Measurements from ENCODE around the gene NF1. TPM values are rescaled to one million over a fixed set of nuclear protein-coding genes. Genes with fewer than 3 reads are reported as not detected.

Gene NF1
- total RNA-seq, 5 donors from 2014 or later (not counting 1 experiment from before 2014, with no cell fraction given), result 30.8 to 32.6 (median 31.8) TPM

DNA sequence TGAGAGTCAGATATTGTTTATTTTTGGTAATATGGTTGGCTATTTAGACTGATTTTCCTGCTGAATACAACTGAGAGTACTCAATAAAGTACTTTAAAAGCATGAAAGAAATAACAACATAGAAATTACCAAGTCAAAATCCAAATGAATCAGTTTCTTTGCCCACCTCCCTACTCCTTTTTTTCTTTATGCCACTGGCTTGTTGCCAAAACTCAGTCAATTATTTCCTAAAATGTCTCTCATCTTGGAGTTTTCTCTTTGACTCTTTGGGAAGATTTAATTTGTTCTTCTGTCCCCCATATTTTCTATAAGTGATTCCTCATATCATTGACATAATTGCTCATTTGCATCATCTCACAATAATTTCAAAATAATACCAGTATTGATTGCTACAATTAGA is 204.8 kb downstream of the NF1 start:
- ChIA-PET POLR2A (no interaction called here), CTCF (no interaction called here)
- no peak overlapping the region for H3K4me3 Mint-ChIP-seq
- Histone ChIP-seq H3K27me3 (replicated peaks in 1 of 2; ENCODE audit: control insufficient read depth in 2 of 2, extremely low read depth in 1 of 2, insufficient read depth in 2 of 2, low read length in 1 of 2) (no peaks in the 10 kb centered on the region), H3K27ac (ENCODE audit: low read length) (no peak overlapping the region), H3K36me3 (ENCODE audit: control insufficient read depth in 2 of 2, extremely low read depth in 1 of 2, insufficient read depth in 1 of 2, low read length in 1 of 2) (peaks cover 0 to 17% of the 10 kb centered on the region in 2 donors), H3K9me3 (no peaks in the 10 kb centered on the region), H3K4me1 (ENCODE audit: control insufficient read depth in 1 of 2, extremely low read depth in 1 of 2, insufficient read depth in 2 of 2, low read length in 2 of 2) (no peaks in the 10 kb centered on the region), H3K4me3 (ENCODE audit: control insufficient read depth in 1 of 2, extremely low read depth in 1 of 2, low read length in 1 of 2) (no peak overlapping the region)
- H3K9me3 Mint-ChIP-seq, result no peaks in the 10 kb centered on the region
- peaks cover 40 to 66% (median 48%) of the 10 kb centered on the region in 3 donors for H3K4me1 Mint-ChIP-seq
- H3K27ac Mint-ChIP-seq, result peak overlapping the region in 1 of 2 donors; percentile 4
- no peaks in the 10 kb centered on the region for H3K27me3 Mint-ChIP-seq
- DNase-seq (no peak), ATAC-seq (replicated peaks in 1 of 4) (no peak)
- peaks cover 24% of the 10 kb centered on the region for H3K36me3 Mint-ChIP-seq

DNA sequence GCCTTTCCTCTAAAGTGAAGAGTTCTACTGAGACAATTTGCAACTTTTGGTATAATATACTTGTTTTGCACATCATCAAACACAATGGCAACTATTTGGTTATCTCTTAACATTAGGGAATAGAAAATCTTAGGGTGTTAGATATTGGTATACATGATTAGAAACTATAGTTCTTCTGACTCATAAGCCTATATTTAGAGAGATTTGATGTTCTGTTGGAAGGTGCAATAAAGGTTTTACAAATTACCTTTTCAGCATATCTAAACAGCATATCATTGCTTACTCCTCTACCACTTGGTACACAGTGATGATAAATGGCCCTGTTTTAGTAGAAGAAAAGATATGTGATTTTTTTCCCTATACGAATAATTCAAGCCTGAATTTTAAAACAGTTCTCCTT is 212.9 kb downstream of the NF1 start:
- H3K36me3 Mint-ChIP-seq, result peaks cover 49% of the 10 kb centered on the region
- H3K9me3 ChIP-seq, result no peaks in the 10 kb centered on the region
- peaks cover 0 to 5% (median 4%) of the 10 kb centered on the region in 3 donors for H3K9me3 Mint-ChIP-seq
- H3K27ac Mint-ChIP-seq, result peak overlapping the region; percentile 93 to 94
- ChIA-PET POLR2A (interaction anchor here in 1 of 2 donors (0.6 kb wide), 1 partner anchor 160 kb away, joined by 9 read pairs; no protein-coding TSS in a partner anchor), CTCF (no interaction called here)
- peaks cover 68 to 88% (median 72%) of the 10 kb centered on the region in 3 donors for H3K4me1 Mint-ChIP-seq
- H3K27ac ChIP-seq (ENCODE audit: low read length), result peak overlapping the region; percentile 90
- WGBS (ENCODE audit: insufficient coverage), result no CpG with 5 or more reads among the region's 1 CpG
- peak overlapping the region; percentile 77 to 94 (median 88) for H3K4me3 Mint-ChIP-seq
- H3K27me3 Mint-ChIP-seq, result no peaks in the 10 kb centered on the region
- no peak for DNase-seq
- H3K36me3 ChIP-seq (ENCODE audit: control insufficient read depth in 2 of 2, extremely low read depth in 1 of 2, insufficient read depth in 1 of 2, low read length in 1 of 2), result peaks cover 0 to 38% of the 10 kb centered on the region in 2 donors
- no peak for ATAC-seq (replicated peaks in 1 of 4)
- peaks cover 19 to 33% of the 10 kb centered on the region in 2 experiments for H3K4me1 ChIP-seq (ENCODE audit: control insufficient read depth in 1 of 2, extremely low read depth in 1 of 2, insufficient read depth in 2 of 2, low read length in 2 of 2)
- H3K27me3 ChIP-seq (replicated peaks in 1 of 2; ENCODE audit: control insufficient read depth in 2 of 2, extremely low read depth in 1 of 2, insufficient read depth in 2 of 2, low read length in 1 of 2), result no peaks in the 10 kb centered on the region
- peak overlapping the region in 1 of 2 donors; percentile 14 for H3K4me3 ChIP-seq (ENCODE audit: control insufficient read depth in 1 of 2, extremely low read depth in 1 of 2, low read length in 1 of 2)

DNA sequence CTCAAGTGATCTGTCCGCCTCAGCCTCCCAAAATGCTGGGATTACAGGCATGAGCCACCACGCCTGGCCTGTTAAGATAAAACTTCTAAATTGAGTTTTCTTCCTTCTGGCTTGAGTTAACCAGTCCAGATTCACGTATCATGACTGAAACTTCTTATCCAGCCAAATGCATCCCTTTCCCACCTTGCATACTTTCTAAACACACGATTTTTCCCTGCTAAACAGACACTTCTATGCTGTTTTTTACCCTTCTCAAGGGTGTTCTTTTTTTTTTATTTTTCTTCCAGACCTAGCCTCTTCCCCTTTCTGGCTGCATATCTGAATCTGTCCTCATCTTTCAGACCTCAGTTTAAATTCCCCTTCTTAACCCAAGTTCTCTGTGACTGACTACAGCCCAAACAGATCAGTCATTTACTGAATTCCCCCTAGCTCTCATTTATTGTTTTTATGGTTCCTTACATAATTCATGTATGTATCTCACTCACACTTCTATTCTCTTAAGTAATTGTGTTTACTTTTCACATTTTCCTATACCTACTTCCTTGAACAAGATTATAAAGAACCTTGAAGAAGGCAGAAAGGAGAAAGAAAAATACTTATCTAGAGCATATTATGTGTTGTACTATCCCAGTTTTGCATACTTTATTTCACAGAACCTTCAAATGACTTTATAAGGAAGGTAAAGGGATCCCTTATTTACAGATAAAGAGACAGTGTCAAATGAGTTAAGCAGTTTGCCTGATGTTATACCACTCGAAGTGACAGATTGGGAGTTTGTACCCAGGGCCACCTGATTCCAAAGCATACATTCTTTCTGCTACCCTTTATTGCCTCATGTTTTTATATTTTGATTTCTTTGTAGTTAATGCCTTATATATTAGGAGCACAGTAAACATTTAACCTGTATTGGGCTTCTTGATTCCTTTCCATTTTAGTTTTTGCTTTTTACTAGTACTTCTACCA is 213.9 kb downstream of the NF1 start:
- ChIA-PET POLR2A (interaction anchor here in 1 of 2 donors (0.5 to 2.4 kb wide), 3 partner anchors 11 to 13 kb away, joined by 3 to 17 read pairs (median 5); partner anchors contain the start of gene EVI2A), CTCF (interaction anchor here in 1 of 2 donors (0.6 to 0.7 kb wide), 2 partner anchors 61 to 186 kb away, joined by 3 to 6 read pairs; no protein-coding TSS in a partner anchor)
- Mint-ChIP-seq H3K9me3 (peaks cover 0 to 5% (median 4%) of the 10 kb centered on the region in 3 donors), H3K4me1 (peaks cover 60 to 78% (median 65%) of the 10 kb centered on the region in 3 donors), H3K4me3 (peak overlapping the region; percentile 77 to 94 (median 88)), H3K27ac (peak overlapping the region; percentile 93 to 94), H3K27me3 (no peaks in the 10 kb centered on the region), H3K36me3 (peaks cover 39% of the 10 kb centered on the region)
- peak overlapping the region; percentile 90 for H3K27ac ChIP-seq (ENCODE audit: low read length)
- H3K9me3 ChIP-seq, result no peaks in the 10 kb centered on the region
- DNase-seq (peak in 1 of 35 experiments; percentile 62), ATAC-seq (replicated peaks in 1 of 4) (peak in 1 of 4 experiments; percentile 42)
- no peaks in the 10 kb centered on the region for H3K27me3 ChIP-seq (replicated peaks in 1 of 2; ENCODE audit: control insufficient read depth in 2 of 2, extremely low read depth in 1 of 2, insufficient read depth in 2 of 2, low read length in 1 of 2)
- WGBS (ENCODE audit: insufficient coverage), result 43% methylated on average over 3 of the region's 5 CpGs
- H3K4me1 ChIP-seq (ENCODE audit: control insufficient read depth in 1 of 2, extremely low read depth in 1 of 2, insufficient read depth in 2 of 2, low read length in 2 of 2), result peaks cover 19 to 33% of the 10 kb centered on the region in 2 experiments
- H3K36me3 ChIP-seq (ENCODE audit: control insufficient read depth in 2 of 2, extremely low read depth in 1 of 2, insufficient read depth in 1 of 2, low read length in 1 of 2), result peaks cover 0 to 29% of the 10 kb centered on the region in 2 donors
- peak overlapping the region in 1 of 2 donors; percentile 67 for H3K4me3 ChIP-seq (ENCODE audit: control insufficient read depth in 1 of 2, extremely low read depth in 1 of 2, low read length in 1 of 2)

DNA sequence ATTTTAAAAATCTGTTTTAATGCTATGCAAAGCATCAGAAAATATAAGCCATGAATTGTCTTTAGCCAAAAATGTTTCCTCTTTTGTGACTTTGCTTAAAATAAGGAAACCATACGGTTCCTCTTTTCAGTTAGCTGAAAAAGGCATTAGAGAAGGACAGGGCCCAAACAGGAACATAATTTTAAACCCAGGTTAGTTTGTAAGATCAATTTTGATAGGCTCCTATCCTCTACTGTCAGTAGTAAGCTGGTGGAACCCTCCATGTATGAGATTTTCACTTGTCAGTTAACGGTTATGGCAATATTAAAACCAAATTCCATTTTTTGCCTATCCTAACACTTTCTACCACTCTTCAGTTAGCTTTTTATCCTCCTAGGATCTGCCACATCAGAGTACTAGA is 214.8 kb downstream of the NF1 start:
- ChIA-PET CTCF (interaction anchor here in 1 of 2 donors (2.8 kb wide), 1 partner anchor 11 kb away, joined by 23 read pairs; the partner anchor contains the start of gene EVI2A), POLR2A (interaction anchor here in 1 of 2 donors (1.1 to 2.4 kb wide), 2 partner anchors 10 to 12 kb away, joined by 5 to 17 read pairs; partner anchors contain the start of gene EVI2A)
- peaks cover 30% of the 10 kb centered on the region for H3K36me3 Mint-ChIP-seq
- DNase-seq, result peak in 1 of 35 experiments; percentile 60
- Histone ChIP-seq H3K27ac (ENCODE audit: low read length) (peak overlapping the region; percentile 90), H3K36me3 (ENCODE audit: control insufficient read depth in 2 of 2, extremely low read depth in 1 of 2, insufficient read depth in 1 of 2, low read length in 1 of 2) (peaks cover 0 to 22% of the 10 kb centered on the region in 2 donors), H3K4me1 (ENCODE audit: control insufficient read depth in 1 of 2, extremely low read depth in 1 of 2, insufficient read depth in 2 of 2, low read length in 2 of 2) (peaks cover 19 to 37% of the 10 kb centered on the region in 2 experiments), H3K27me3 (replicated peaks in 1 of 2; ENCODE audit: control insufficient read depth in 2 of 2, extremely low read depth in 1 of 2, insufficient read depth in 2 of 2, low read length in 1 of 2) (no peaks in the 10 kb centered on the region), H3K4me3 (ENCODE audit: control insufficient read depth in 1 of 2, extremely low read depth in 1 of 2, low read length in 1 of 2) (peak overlapping the region; percentile 67 to 75), H3K9me3 (no peaks in the 10 kb centered on the region)
- WGBS (ENCODE audit: insufficient coverage), result no CpG with 5 or more reads among the region's 2 CpGs
- H3K4me3 Mint-ChIP-seq, result peak overlapping the region; percentile 77 to 94 (median 88)
- peaks cover 0 to 5% (median 4%) of the 10 kb centered on the region in 3 donors for H3K9me3 Mint-ChIP-seq
- peaks cover 57 to 72% (median 61%) of the 10 kb centered on the region in 3 donors for H3K4me1 Mint-ChIP-seq
- peak in 1 of 4 experiments; percentile 21 for ATAC-seq (replicated peaks in 1 of 4)
- no peaks in the 10 kb centered on the region for H3K27me3 Mint-ChIP-seq
- peak overlapping the region; percentile 93 to 94 for H3K27ac Mint-ChIP-seq

DNA sequence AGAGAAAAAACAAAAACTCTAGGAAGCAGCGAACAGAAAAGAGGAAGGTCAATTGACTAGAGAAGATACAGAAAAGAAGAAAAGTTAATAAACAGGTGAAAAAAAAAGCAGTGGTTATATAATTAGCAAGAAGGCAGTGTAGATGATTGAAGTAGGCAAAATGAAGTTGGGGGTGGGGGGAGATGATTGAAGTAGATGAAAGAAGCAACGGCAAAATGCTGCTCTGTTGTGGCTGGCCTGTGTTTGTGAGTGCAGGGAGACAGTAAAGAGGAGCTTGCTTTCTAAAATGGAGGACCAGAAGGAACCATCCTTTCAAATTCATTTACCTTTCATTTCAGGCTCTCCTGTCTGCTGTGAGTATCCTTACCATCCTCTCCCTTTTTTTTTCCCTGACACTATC is 215.5 kb downstream of the NF1 start:
- Histone ChIP-seq H3K27ac (ENCODE audit: low read length) (peak overlapping the region; percentile 90), H3K4me3 (ENCODE audit: control insufficient read depth in 1 of 2, extremely low read depth in 1 of 2, low read length in 1 of 2) (peak overlapping the region; percentile 67 to 75), H3K4me1 (ENCODE audit: control insufficient read depth in 1 of 2, extremely low read depth in 1 of 2, insufficient read depth in 2 of 2, low read length in 2 of 2) (peaks cover 19 to 42% of the 10 kb centered on the region in 2 experiments), H3K36me3 (ENCODE audit: control insufficient read depth in 2 of 2, extremely low read depth in 1 of 2, insufficient read depth in 1 of 2, low read length in 1 of 2) (peaks cover 0 to 15% of the 10 kb centered on the region in 2 donors), H3K27me3 (replicated peaks in 1 of 2; ENCODE audit: control insufficient read depth in 2 of 2, extremely low read depth in 1 of 2, insufficient read depth in 2 of 2, low read length in 1 of 2) (no peaks in the 10 kb centered on the region), H3K9me3 (no peaks in the 10 kb centered on the region)
- 0% methylated on average over 1 of the region's 2 CpGs for WGBS (ENCODE audit: insufficient coverage)
- CTCF ChIA-PET, result interaction anchor here (0.6 to 2.8 kb wide), 5 partner anchors 10 to 495 kb away, joined by 3 to 23 read pairs (median 4); partner anchors contain the start of gene EVI2A (in 1 of the 2)
- peak; percentile 9 to 87 (median 72) for DNase-seq
- peaks cover 0 to under 1% (median under 1%) of the 10 kb centered on the region in 3 donors for H3K9me3 Mint-ChIP-seq
- H3K36me3 Mint-ChIP-seq, result peaks cover 23% of the 10 kb centered on the region
- POLR2A ChIA-PET, result interaction anchor here (0.6 to 2.4 kb wide), 3 partner anchors 9 to 11 kb away, joined by 4 to 17 read pairs (median 4); partner anchors contain the start of gene EVI2A (in 1 of the 2)
- peaks cover 55 to 70% (median 61%) of the 10 kb centered on the region in 3 donors for H3K4me1 Mint-ChIP-seq
- peak overlapping the region; percentile 93 to 94 for H3K27ac Mint-ChIP-seq
- H3K4me3 Mint-ChIP-seq, result peak overlapping the region; percentile 77 to 94 (median 88)
- ATAC-seq (replicated peaks in 1 of 4), result peak; percentile 68 to 85 (median 80)
- no peaks in the 10 kb centered on the region for H3K27me3 Mint-ChIP-seq
